ENCODE measurements around the gene NAA80. TPM values are rescaled to one million over a fixed set of nuclear protein-coding genes. Genes with fewer than 3 reads are reported as not detected.
A peak's percentile ranks its signal among the peaks of the same experiment; 100 is the strongest.

The NAA80 gene
- total and polyA plus RNA-seq, 2 of the 13 experiments (the other 11 are each of a cell fraction or from before 2014, with no cell fraction given): 3.4 to 8.7 TPM

- in situ Hi-C loops (cut with HindIII; ENCODE audit: extremely low pct_ligation_motif_present, low pct_unique_long_range_greater_than_20kb): no loop called here
- no peaks in the 10 kb centered on the region for H3K9me3 ChIP-seq (ENCODE audit: low read length)
- H3K27ac ChIP-seq (ENCODE audit: extremely low read length, insufficient read depth, low read length): peak overlapping the region; percentile 72
- H3K4me3 ChIP-seq (replicated peaks in 1 of 3; ENCODE audit: insufficient read depth in 1 of 3, low read depth in 2 of 3, low read length in 3 of 3): peak overlapping the region; percentile 46 to 85 (median 54)
- H3K4me1 ChIP-seq (ENCODE audit: insufficient read depth, low read length): peaks cover 41% of the 10 kb centered on the region
- H4K20me1 ChIP-seq (ENCODE audit: insufficient read depth, low read length): no peaks in the 10 kb centered on the region
- FAIRE-seq (no peak), ATAC-seq (peak; percentile 2; the same call in 1 of the 3 replicates), DNase-seq (ENCODE audit: low spot score) (no peak)
- no peaks in the 10 kb centered on the region for H3K27me3 ChIP-seq (ENCODE audit: control insufficient read depth in 1 of 2, insufficient read depth in 2 of 2, low read length in 2 of 2)
- peaks cover 16% of the 10 kb centered on the region for H3K79me2 ChIP-seq (ENCODE audit: insufficient read depth, low read length)
- 49% methylated on average over 4 of the region's 12 CpGs for WGBS (ENCODE audit: low lambda C conversion rate)
- CTCF ChIA-PET (ENCODE audit: low intra/inter-chr PET ratio, low total read pairs): interaction anchor here (1.9 kb wide), 1 partner anchor 31 kb away, joined by 4 read pairs; no protein-coding TSS in a partner anchor
- POLR2A ChIA-PET: interaction anchor here (1.2 to 3.4 kb wide), 8 partner anchors 9 to 91 kb away, joined by 4 to 36 read pairs (median 15); partner anchors contain the start of genes HYAL1 and LSMEM2
- H3K4me2 ChIP-seq (ENCODE audit: low read depth, low read length): peak overlapping the region; percentile 98
- intact Hi-C loops (cut with micrococcal nuclease; ENCODE audit: unreplicated experiment): no loop called here
- no peak overlapping the region for H2AFZ ChIP-seq (ENCODE audit: low read length)
- H3K9ac ChIP-seq (ENCODE audit: insufficient read depth, low read depth, low read length): peak overlapping the region; percentile 82
- no TSS peak for BruUV-seq (replicated peaks)
- peaks cover 19 to 25% of the 10 kb centered on the region in 2 experiments for H3K36me3 ChIP-seq (replicated peaks in 1 of 2; ENCODE audit: control insufficient read depth in 1 of 2, insufficient read depth in 2 of 2, low read length in 2 of 2)
- TF ChIP-seq ZNF296 (CRISPR knock-in tag; conservative IDR thresholded peaks at IDR 0.05) (no peak), DRAP1 (CRISPR knock-in tag; IDR thresholded peaks at IDR 0.05) (no peak), ZNF564 (CRISPR knock-in tag; IDR thresholded peaks at IDR 0.05) (no peak), ZNF598 (CRISPR knock-in tag; IDR thresholded peaks at IDR 0.05; ENCODE audit: borderline replicate concordance) (no peak), AKNA (CRISPR knock-in tag; IDR thresholded peaks at IDR 0.05; ENCODE audit: borderline replicate concordance) (no peak), RELA (CRISPR knock-in tag; IDR thresholded peaks at IDR 0.05) (no peak), ZNF850 (CRISPR knock-in tag; conservative IDR thresholded peaks at IDR 0.05) (no peak), ZNF674 (CRISPR knock-in tag; IDR thresholded peaks at IDR 0.05; ENCODE audit: low read depth) (no peak), ISL2 (CRISPR knock-in tag; IDR thresholded peaks at IDR 0.05) (no peak), ZC3H13 (CRISPR knock-in tag; IDR thresholded peaks at IDR 0.05) (0 out of 2 replicates have a peak, but pooled peaks have one; percentile 22), ZIK1 (CRISPR knock-in tag; IDR thresholded peaks at IDR 0.05; ENCODE audit: borderline replicate concordance, low read depth) (no peak), SRSF4 (IDR thresholded peaks at IDR 0.05; ENCODE audit: low read depth, low read length, poor library complexity, severe bottlenecking) (no peak), ZSCAN12 (CRISPR knock-in tag; IDR thresholded peaks at IDR 0.05) (no peak), ZSCAN21 (CRISPR knock-in tag; IDR thresholded peaks at IDR 0.05; ENCODE audit: borderline replicate concordance) (no peak), XRCC5 (optimal IDR thresholded peaks at IDR 0.05; ENCODE audit: low read length) (no peak), CSRNP1 (CRISPR knock-in tag; IDR thresholded peaks at IDR 0.05) (0 out of 2 replicates have a peak, but pooled peaks have one; percentile 41)
These were observed 6.0 kb downstream of the NAA80 start for GRCh38 chr3:50293079-50293801.
